ENCODE data around the gene PPP1R18. TPM values are rescaled to one million over a fixed set of nuclear protein-coding genes. Genes with fewer than 3 reads are reported as not detected.

The PPP1R18 gene
- total and polyA plus RNA-seq, 9 of the 15 experiments (the other 6 are each of a cell fraction or from before 2014, with no cell fraction given): 12.0 to 99.2 (median 42.6) TPM

DNA sequence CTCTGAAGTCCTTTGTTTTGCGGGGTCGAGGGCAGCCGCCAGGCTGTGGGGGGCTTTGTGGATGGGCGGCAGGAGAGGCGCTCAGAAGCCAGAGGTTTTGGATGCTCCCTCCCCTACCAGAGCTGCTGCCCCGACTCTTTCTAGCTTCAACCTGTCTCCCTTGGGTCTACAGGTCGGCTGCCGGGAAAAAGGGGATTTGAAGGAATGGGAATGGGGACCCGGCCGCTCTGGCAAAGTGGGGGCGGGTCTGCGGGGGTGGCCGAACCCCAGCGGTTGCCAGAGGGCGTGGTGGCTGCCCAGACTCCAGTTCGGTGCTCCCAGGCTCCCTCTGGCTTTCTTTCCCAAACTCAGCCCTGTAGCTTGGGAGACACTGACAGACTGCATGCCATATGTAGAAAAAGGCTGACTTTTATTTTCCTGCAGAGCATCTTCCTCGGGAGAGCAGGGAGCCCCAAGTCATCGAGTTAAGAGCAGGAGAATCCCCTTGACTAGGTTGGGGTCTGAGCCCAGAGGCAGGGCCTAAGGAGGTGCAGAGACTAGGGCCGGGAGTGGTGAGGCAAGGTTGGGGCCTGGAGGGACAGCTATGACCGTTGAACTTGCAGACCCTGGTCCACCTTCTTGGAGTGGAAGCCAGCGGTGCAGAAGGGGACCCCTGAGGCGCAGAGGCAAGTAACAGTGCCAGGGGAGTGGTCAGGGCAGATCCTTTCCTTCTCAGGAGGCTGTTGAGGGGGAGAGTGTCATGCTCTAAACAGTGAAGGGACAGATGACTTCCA, 1.4 kb upstream of the PPP1R18 start (continued):
- TF ChIP-seq CREB1 (IDR thresholded peaks at IDR 0.05): 0 out of 2 replicates have a peak, but pooled peaks have one; percentile 1
- no peak; the same call in 1 of the 2 replicates for TF ChIP-seq CREB1 (CRISPR knock-in tag; IDR thresholded peaks at IDR 0.05)
- TF ChIP-seq SNIP1 (IDR thresholded peaks at IDR 0.05; ENCODE audit: low read depth): no peak
- TF ChIP-seq, protein P1, sequence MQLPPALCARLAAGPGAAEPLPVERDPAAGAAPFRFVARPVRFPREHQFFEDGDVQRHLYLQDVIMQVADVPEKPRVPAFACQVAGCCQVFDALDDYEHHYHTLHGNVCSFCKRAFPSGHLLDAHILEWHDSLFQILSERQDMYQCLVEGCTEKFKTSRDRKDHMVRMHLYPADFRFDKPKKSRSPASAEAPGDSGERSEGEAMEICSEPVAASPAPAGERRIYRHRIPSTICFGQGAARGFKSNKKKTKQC (CRISPR knock-in tag; IDR thresholded peaks at IDR 0.05): 0 out of 2 replicates have a peak, but pooled peaks have one; percentile 5
- TF ChIP-seq, protein P2, sequence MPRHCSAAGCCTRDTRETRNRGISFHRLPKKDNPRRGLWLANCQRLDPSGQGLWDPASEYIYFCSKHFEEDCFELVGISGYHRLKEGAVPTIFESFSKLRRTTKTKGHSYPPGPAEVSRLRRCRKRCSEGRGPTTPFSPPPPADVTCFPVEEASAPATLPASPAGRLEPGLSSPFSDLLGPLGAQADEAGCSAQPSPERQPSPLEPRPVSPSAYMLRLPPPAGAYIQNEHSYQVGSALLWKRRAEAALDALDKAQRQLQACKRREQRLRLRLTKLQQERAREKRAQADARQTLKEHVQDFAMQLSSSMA (CRISPR knock-in tag; IDR thresholded peaks at IDR 0.05): 0 out of 2 replicates have a peak, but pooled peaks have one; percentile 40
- TF ChIP-seq, protein P3, sequence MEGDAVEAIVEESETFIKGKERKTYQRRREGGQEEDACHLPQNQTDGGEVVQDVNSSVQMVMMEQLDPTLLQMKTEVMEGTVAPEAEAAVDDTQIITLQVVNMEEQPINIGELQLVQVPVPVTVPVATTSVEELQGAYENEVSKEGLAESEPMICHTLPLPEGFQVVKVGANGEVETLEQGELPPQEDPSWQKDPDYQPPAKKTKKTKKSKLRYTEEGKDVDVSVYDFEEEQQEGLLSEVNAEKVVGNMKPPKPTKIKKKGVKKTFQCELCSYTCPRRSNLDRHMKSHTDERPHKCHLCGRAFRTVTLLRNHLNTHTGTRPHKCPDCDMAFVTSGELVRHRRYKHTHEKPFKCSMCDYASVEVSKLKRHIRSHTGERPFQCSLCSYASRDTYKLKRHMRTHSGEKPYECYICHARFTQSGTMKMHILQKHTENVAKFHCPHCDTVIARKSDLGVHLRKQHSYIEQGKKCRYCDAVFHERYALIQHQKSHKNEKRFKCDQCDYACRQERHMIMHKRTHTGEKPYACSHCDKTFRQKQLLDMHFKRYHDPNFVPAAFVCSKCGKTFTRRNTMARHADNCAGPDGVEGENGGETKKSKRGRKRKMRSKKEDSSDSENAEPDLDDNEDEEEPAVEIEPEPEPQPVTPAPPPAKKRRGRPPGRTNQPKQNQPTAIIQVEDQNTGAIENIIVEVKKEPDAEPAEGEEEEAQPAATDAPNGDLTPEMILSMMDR (IDR thresholded peaks at IDR 0.05 in 2 of 3, conservative IDR thresholded peaks at IDR 0.05 in 1 of 3; ENCODE audit: insufficient read depth in 2 of 3, low read depth in 1 of 3, low read length in 3 of 3): peak in 1 of 3 experiments; percentile 27; a peak in 1 of 6 replicates
- TF ChIP-seq ZNF444 (CRISPR knock-in tag; IDR thresholded peaks at IDR 0.05): no peak
- TF ChIP-seq PRMT5 (CRISPR knock-in tag; IDR thresholded peaks at IDR 0.05): no peak
- TF ChIP-seq ZNF253 (CRISPR knock-in tag; conservative IDR thresholded peaks at IDR 0.05): no peak
- TF ChIP-seq ZNF146 (CRISPR knock-in tag; IDR thresholded peaks at IDR 0.05; ENCODE audit: unreplicated experiment): no peak
- 0 out of 2 replicates have a peak, but pooled peaks have one; percentile 12 for TF ChIP-seq SP1 (CRISPR knock-in tag; IDR thresholded peaks at IDR 0.05)
- TF ChIP-seq TBL1XR1 (IDR thresholded peaks at IDR 0.05; ENCODE audit: low read length in 2 of 2): no peak
- TF ChIP-seq ZNF551 (CRISPR knock-in tag; IDR thresholded peaks at IDR 0.05): no peak
- TF ChIP-seq, protein P4, sequence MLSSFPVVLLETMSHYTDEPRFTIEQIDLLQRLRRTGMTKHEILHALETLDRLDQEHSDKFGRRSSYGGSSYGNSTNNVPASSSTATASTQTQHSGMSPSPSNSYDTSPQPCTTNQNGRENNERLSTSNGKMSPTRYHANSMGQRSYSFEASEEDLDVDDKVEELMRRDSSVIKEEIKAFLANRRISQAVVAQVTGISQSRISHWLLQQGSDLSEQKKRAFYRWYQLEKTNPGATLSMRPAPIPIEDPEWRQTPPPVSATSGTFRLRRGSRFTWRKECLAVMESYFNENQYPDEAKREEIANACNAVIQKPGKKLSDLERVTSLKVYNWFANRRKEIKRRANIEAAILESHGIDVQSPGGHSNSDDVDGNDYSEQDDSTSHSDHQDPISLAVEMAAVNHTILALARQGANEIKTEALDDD (IDR thresholded peaks at IDR 0.05): no peak
- TF ChIP-seq, protein P5, sequence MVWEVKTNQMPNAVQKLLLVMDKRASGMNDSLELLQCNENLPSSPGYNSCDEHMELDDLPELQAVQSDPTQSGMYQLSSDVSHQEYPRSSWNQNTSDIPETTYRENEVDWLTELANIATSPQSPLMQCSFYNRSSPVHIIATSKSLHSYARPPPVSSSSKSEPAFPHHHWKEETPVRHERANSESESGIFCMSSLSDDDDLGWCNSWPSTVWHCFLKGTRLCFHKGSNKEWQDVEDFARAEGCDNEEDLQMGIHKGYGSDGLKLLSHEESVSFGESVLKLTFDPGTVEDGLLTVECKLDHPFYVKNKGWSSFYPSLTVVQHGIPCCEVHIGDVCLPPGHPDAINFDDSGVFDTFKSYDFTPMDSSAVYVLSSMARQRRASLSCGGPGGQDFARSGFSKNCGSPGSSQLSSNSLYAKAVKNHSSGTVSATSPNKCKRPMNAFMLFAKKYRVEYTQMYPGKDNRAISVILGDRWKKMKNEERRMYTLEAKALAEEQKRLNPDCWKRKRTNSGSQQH (CRISPR knock-in tag; IDR thresholded peaks at IDR 0.05): no peak
- TF ChIP-seq SMAD4 (CRISPR knock-in tag; conservative IDR thresholded peaks at IDR 0.05): no peak
- no peak for TF ChIP-seq PHF20 (IDR thresholded peaks at IDR 0.05; ENCODE audit: partially characterized antibody)
- TF ChIP-seq, protein P6, sequence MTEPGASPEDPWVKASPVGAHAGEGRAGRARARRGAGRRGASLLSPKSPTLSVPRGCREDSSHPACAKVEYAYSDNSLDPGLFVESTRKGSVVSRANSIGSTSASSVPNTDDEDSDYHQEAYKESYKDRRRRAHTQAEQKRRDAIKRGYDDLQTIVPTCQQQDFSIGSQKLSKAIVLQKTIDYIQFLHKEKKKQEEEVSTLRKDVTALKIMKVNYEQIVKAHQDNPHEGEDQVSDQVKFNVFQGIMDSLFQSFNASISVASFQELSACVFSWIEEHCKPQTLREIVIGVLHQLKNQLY (CRISPR knock-in tag; conservative IDR thresholded peaks at IDR 0.05): no peak
- TF ChIP-seq POLR3A (IDR thresholded peaks at IDR 0.05; ENCODE audit: borderline replicate concordance, extremely low read depth, insufficient read depth, insufficient read length): no peak
- TF ChIP-seq COPS2 (conservative IDR thresholded peaks at IDR 0.05): no peak
- no peak for TF ChIP-seq RFX7 (CRISPR knock-in tag; IDR thresholded peaks at IDR 0.05)
